IMR-90 (cell line): ENCODE measurements around the gene SHISA3. TPM values are rescaled to one million over a fixed set of nuclear protein-coding genes. Genes with fewer than 3 reads are reported as not detected.
A peak's percentile ranks its signal among the peaks of the same experiment; 100 is the strongest.

Source experiments
- ATAC-seq: fragments of 200-7000 bp; cut with Tn5 transposase; 2 replicates; pipeline ENCODE4 v1.9.1; 2020; ENCODE audit warnings: low read depth, mild to moderate bottlenecking, moderate library complexity
- BruUV-seq: library from RNA; stranded (reverse); fragments of 400-500 nt; replicated peaks from 2 replicates; lab custom pipeline; 2021; lab: Mats Ljungman, UMichigan
- CTCF ChIA-PET: fragments of 300-600 bp; formaldehyde crosslinking; extraction: SDS; loops from one replicate; lab custom pipeline; 2021; ENCODE audit warnings: antibody characterized with exemption; lab: Yijun Ruan, JAX
- POLR2A ChIA-PET: fragments of 300-600 bp; sonication (Branson Sonifier 250); formaldehyde crosslinking; loops from one replicate; lab custom pipeline; 2022; ENCODE audit warnings: antibody characterized with exemption; ENCODE audit not compliant: unreplicated experiment; lab: Charles Lee
- DNase-seq: peaks from one replicate; pipeline ENCODE4 v3.0.0; 2013
- H2AFZ ChIP-seq: replicated peaks from 2 replicates; pipeline ENCODE3; 2013; ENCODE audit warnings: low read length, mild to moderate bottlenecking; ENCODE audit not compliant: poor library complexity
- H2AK5ac ChIP-seq: 2 replicates; pipeline ENCODE4 v1.6.1; 2013; ENCODE audit warnings: low read depth, low read length, inconsistent platforms
- H2AK9ac ChIP-seq: replicated peaks from 2 replicates; pipeline ENCODE3; 2013; ENCODE audit warnings: mild to moderate bottlenecking, low read depth, low read length, moderate library complexity; ENCODE audit not compliant: poor library complexity
- H2BK120ac ChIP-seq: 2 replicates; pipeline ENCODE4 v1.6.1; 2013; ENCODE audit warnings: low read depth, low read length, inconsistent platforms
- H2BK15ac ChIP-seq: 3 replicates; pipeline ENCODE4 v1.6.1; 2013; ENCODE audit warnings: low read depth, low read length, inconsistent platforms
- H2BK20ac ChIP-seq: 2 replicates; pipeline ENCODE4 v1.6.1; 2013; ENCODE audit warnings: low read depth, mild to moderate bottlenecking, inconsistent platforms, low read length, moderate library complexity
- H2BK5ac ChIP-seq: 2 replicates; pipeline ENCODE4 v1.6.1; 2013; ENCODE audit warnings: mild to moderate bottlenecking, low read depth, low read length, inconsistent platforms; ENCODE audit not compliant: poor library complexity, severe bottlenecking
- H3K14ac ChIP-seq: replicated peaks from 2 replicates; pipeline ENCODE4 v1.6.1; 2013; ENCODE audit warnings: low read depth, low read length, inconsistent platforms
- H3K18ac ChIP-seq: 2 replicates; pipeline ENCODE4 v1.6.1; 2013; ENCODE audit warnings: low read depth, low read length, control low read depth
- H3K23ac ChIP-seq: 2 replicates; pipeline ENCODE4 v1.6.1; 2013; ENCODE audit warnings: low read depth, low read length, inconsistent platforms
- H3K27ac ChIP-seq: 2 replicates; pipeline ENCODE4 v1.5.1; 2013; ENCODE audit warnings: mild to moderate bottlenecking, control low read depth, low read length; ENCODE audit not compliant: insufficient read depth
- H3K27me3 ChIP-seq: 2 replicates; pipeline ENCODE4 v1.6.1; 2013; ENCODE audit warnings: low read length; ENCODE audit not compliant: control insufficient read depth, insufficient read depth
- H3K36me3 ChIP-seq: 2 replicates; pipeline ENCODE4 v1.6.1; 2013; ENCODE audit warnings: low read length, mixed read lengths; ENCODE audit not compliant: control insufficient read depth, insufficient read depth
- H3K4ac ChIP-seq: 2 replicates; pipeline ENCODE4 v1.6.1; 2013; ENCODE audit warnings: low read depth, low read length, inconsistent platforms
- H3K4me1 ChIP-seq: 2 replicates; pipeline ENCODE4 v1.6.1; 2013; ENCODE audit warnings: low read length, mixed read lengths; ENCODE audit not compliant: control insufficient read depth, insufficient read depth
- H3K4me2 ChIP-seq: 2 replicates; pipeline ENCODE4 v1.6.1; 2013; ENCODE audit warnings: low read depth, mild to moderate bottlenecking, control low read depth, low read length, moderate library complexity
- H3K4me3 ChIP-seq: 2 replicates; pipeline ENCODE4 v1.5.1; 2013; ENCODE audit warnings: low read depth, mild to moderate bottlenecking, control low read depth, low read length, moderate library complexity; ENCODE audit not compliant: insufficient read depth
- H3K56ac ChIP-seq: 2 replicates; pipeline ENCODE4 v1.6.1; 2013; ENCODE audit warnings: low read length, inconsistent platforms; ENCODE audit not compliant: insufficient read depth; ENCODE audit errors: extremely low read depth
- H3K79me1 ChIP-seq, 2 experiments: 2 replicates each; pipeline ENCODE4 v1.6.1; 2013; ENCODE audit warnings: low read length in 2 of 2, inconsistent platforms in 1 of 2, low read depth in 1 of 2
- H3K9ac ChIP-seq: 2 replicates; pipeline ENCODE4 v1.6.1; 2013; ENCODE audit warnings: low read depth, low read length, control low read depth
- H3K9me1 ChIP-seq: 2 replicates; pipeline ENCODE4 v1.6.1; 2013; ENCODE audit warnings: low read length, inconsistent platforms; ENCODE audit not compliant: insufficient read depth
- H3K9me3 ChIP-seq: 2 replicates; pipeline ENCODE4 v1.6.1; 2013; ENCODE audit warnings: low read length; ENCODE audit not compliant: control insufficient read depth, insufficient read depth
- H4K20me1 ChIP-seq: 2 replicates; pipeline ENCODE4 v1.6.1; 2013; ENCODE audit warnings: low read length, inconsistent platforms; ENCODE audit not compliant: insufficient read depth
- H4K5ac ChIP-seq: 2 replicates; pipeline ENCODE4 v1.6.1; 2013; ENCODE audit warnings: mild to moderate bottlenecking, low read depth, low read length, control low read depth
- H4K8ac ChIP-seq, 2 experiments: 2 replicates each; pipeline ENCODE4 v1.6.1; 2013; ENCODE audit warnings: low read depth in 2 of 2, low read length in 2 of 2, control low read depth in 1 of 2, inconsistent platforms in 1 of 2
- H4K91ac ChIP-seq: 2 replicates; pipeline ENCODE4 v1.6.1; 2013; ENCODE audit warnings: low read depth, low read length, inconsistent platforms; ENCODE audit not compliant: insufficient read depth
- BHLHE40 ChIP-seq: fragments of 150-350 bp; IDR thresholded peaks from 2 replicates; pipeline ENCODE4 v1.6.1; 2016; ENCODE audit warnings: mild to moderate bottlenecking, low read depth, low read length
- CEBPB ChIP-seq: IDR thresholded peaks from 2 replicates; pipeline ENCODE4 v1.6.1; 2012; ENCODE audit warnings: low read depth, low read length, improper control_type of control experiment
- CHD1 ChIP-seq: IDR thresholded peaks from 2 replicates; pipeline ENCODE4 v1.6.1; 2012; ENCODE audit warnings: low read depth, low read length, improper control_type of control experiment
- FOS ChIP-seq: fragments of 150-350 bp; IDR thresholded peaks from 2 replicates; pipeline ENCODE4 v1.6.1; 2016; ENCODE audit warnings: low read depth, low read length
- MAFK ChIP-seq: IDR thresholded peaks from 2 replicates; pipeline ENCODE4 v1.6.1; 2012; ENCODE audit warnings: low read depth, low read length, improper control_type of control experiment
- MAZ ChIP-seq: IDR thresholded peaks from 2 replicates; pipeline ENCODE4 v1.6.1; 2012; ENCODE audit warnings: low read depth, mild to moderate bottlenecking, low read length, improper control_type of control experiment, moderate library complexity, borderline replicate concordance
- MXI1 ChIP-seq: IDR thresholded peaks from 2 replicates; pipeline ENCODE4 v1.6.1; 2012; ENCODE audit warnings: low read depth, mild to moderate bottlenecking, low read length, moderate library complexity, borderline replicate concordance
- NFE2L2 ChIP-seq: fragments of 150-350 bp; IDR thresholded peaks from 2 replicates; pipeline ENCODE4 v1.6.1; 2016; ENCODE audit warnings: low read depth, mild to moderate bottlenecking, low read length
- POLR2A ChIP-seq: IDR thresholded peaks from 2 replicates; pipeline ENCODE4 v1.6.1; 2012; ENCODE audit warnings: mild to moderate bottlenecking, low read depth, low read length
- RAD21 ChIP-seq: IDR thresholded peaks from 2 replicates; pipeline ENCODE4 v1.6.1; 2012; ENCODE audit warnings: low read length, improper control_type of control experiment
- RCOR1 ChIP-seq: IDR thresholded peaks from 2 replicates; pipeline ENCODE4 v1.6.1; 2012; ENCODE audit warnings: mild to moderate bottlenecking, low read length, improper control_type of control experiment; ENCODE audit not compliant: insufficient replicate concordance
- RFX5 ChIP-seq: IDR thresholded peaks from 2 replicates; pipeline ENCODE4 v1.8.0; 2012; ENCODE audit warnings: low read depth, mild to moderate bottlenecking, low read length, moderate library complexity
- SMC3 ChIP-seq: fragments of 150-350 bp; IDR thresholded peaks from 2 replicates; pipeline ENCODE4 v1.6.1; 2016; ENCODE audit warnings: low read depth, mild to moderate bottlenecking, antibody characterized with exemption, low read length, moderate library complexity
- WGBS, 2 experiments: methylation state at CpG; one replicate each; pipeline versions ENCODE4 v1.1.5 to v1.1.7; 2013; ENCODE audit warnings: missing lambda C conversion rate in 2 of 2; ENCODE audit not compliant: insufficient read length in 1 of 2; ENCODE audit errors: extremely low coverage in 2 of 2; 5-methylcytosine and 5-hydroxymethylcytosine counted together
- dilution Hi-C: fragments of 300-500 bp; cut with HindIII; formaldehyde crosslinking; loops from one replicate; pipeline ENCODE4 v1.14.3; 2018; ENCODE audit warnings: low sequenced_read_pairs; ENCODE audit not compliant: unreplicated experiment
- in situ Hi-C: fragments of 300-500 bp; cut with MboI; formaldehyde crosslinking; loops from 3 replicates; pipeline ENCODE4 v1.14.3; 2019; ENCODE audit warnings: low sequenced_read_pairs, inconsistent platforms, mixed read lengths
- intact Hi-C: fragments of 100-400 bp; cut with micrococcal nuclease; formaldehyde crosslinking; loops from 2 replicates; pipeline ENCODE4 v1.10.0; 2022
- polyA plus RNA-seq, 3 experiments: library from polyadenylated mRNA; depleted of rRNA; stranded (reverse); fragments of >200 nt; gene quantifications; 2 replicates each; pipeline ENCODE4 v1.2.3, GENCODE V29; 2012; ENCODE audit warnings: low replicate concordance in 1 of 3
- total RNA-seq: library from RNA; depleted of rRNA; stranded (reverse); fragments of >200 nt; gene quantifications from 2 replicates; pipeline ENCODE4 v1.2.3, GENCODE V29; 2012
- TF ChIP-seq, protein P1 (sequence below): fragments of 150-350 bp; IDR thresholded peaks from 2 replicates; pipeline ENCODE4 v1.6.1; 2017; ENCODE audit warnings: mild to moderate bottlenecking, antibody characterized with exemption, low read length, low read depth
- TF ChIP-seq, protein P2 (sequence below): conservative IDR thresholded peaks from 2 replicates; pipeline ENCODE4 v1.5.1; 2012; ENCODE audit warnings: mild to moderate bottlenecking, low read depth, low read length, improper control_type of control experiment
- TF ChIP-seq, protein P3 (sequence below): fragments of 150-350 bp; IDR thresholded peaks from 2 replicates; pipeline ENCODE4 v1.6.1; 2016; ENCODE audit warnings: low read depth, mild to moderate bottlenecking, low read length, moderate library complexity, borderline replicate concordance

Gene SHISA3
- total and polyA plus RNA-seq, 2 of the 4 experiments (the other 2 are of a cell fraction): 0.18 to 0.77 TPM

DNA sequence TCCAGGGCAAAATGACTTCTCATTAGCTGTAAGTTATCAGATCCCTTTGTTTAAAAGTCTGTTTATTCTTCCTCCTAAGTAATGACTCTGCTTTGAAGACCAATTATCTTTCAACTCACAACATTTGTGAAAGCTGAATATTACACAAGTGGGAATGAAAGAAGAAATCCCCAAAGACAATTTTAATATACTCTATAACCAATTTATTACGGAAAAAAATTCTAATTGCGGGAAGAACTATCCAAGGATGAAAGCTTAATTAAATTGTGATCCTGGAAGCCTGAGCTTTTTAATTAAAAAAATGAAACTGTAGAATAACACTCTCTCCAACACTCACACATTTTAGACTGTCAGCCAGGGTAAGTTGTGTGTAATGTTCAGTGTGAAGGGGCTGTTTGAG is 15.6 kb upstream of the SHISA3 start:
- WGBS, 2 experiments: no CpG with 5 or more reads among the region's 2 CpGs
- no peak for DNase-seq

More for the DNA sequence above, 15.6 kb upstream of the SHISA3 start:
- H3K23ac ChIP-seq: no peak overlapping the region
- no peak overlapping the region for H3K14ac ChIP-seq
- H3K56ac ChIP-seq: no peak overlapping the region
- in situ Hi-C loops: no loop called here
- no peak overlapping the region for H2BK20ac ChIP-seq
- H4K5ac ChIP-seq: no peak overlapping the region; the same call in 1 of the 2 replicates
- H3K79me1 ChIP-seq: no peaks in the 10 kb centered on the region
- ATAC-seq: no peak
- no peak overlapping the region for H3K27ac ChIP-seq
- peak overlapping the region; percentile 47; the same call in 1 of the 2 replicates for H3K18ac ChIP-seq
- TF ChIP-seq, protein P1, sequence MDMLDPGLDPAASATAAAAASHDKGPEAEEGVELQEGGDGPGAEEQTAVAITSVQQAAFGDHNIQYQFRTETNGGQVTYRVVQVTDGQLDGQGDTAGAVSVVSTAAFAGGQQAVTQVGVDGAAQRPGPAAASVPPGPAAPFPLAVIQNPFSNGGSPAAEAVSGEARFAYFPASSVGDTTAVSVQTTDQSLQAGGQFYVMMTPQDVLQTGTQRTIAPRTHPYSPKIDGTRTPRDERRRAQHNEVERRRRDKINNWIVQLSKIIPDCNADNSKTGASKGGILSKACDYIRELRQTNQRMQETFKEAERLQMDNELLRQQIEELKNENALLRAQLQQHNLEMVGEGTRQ: no peak
- no peak for TF ChIP-seq MAZ
- TF ChIP-seq FOS: no peak
- TF ChIP-seq RAD21: no peak
- TF ChIP-seq MAFK: no peak
- TF ChIP-seq SMC3: no peak
- TF ChIP-seq NFE2L2: no peak
- TF ChIP-seq BHLHE40: no peak
- TF ChIP-seq, protein P2, sequence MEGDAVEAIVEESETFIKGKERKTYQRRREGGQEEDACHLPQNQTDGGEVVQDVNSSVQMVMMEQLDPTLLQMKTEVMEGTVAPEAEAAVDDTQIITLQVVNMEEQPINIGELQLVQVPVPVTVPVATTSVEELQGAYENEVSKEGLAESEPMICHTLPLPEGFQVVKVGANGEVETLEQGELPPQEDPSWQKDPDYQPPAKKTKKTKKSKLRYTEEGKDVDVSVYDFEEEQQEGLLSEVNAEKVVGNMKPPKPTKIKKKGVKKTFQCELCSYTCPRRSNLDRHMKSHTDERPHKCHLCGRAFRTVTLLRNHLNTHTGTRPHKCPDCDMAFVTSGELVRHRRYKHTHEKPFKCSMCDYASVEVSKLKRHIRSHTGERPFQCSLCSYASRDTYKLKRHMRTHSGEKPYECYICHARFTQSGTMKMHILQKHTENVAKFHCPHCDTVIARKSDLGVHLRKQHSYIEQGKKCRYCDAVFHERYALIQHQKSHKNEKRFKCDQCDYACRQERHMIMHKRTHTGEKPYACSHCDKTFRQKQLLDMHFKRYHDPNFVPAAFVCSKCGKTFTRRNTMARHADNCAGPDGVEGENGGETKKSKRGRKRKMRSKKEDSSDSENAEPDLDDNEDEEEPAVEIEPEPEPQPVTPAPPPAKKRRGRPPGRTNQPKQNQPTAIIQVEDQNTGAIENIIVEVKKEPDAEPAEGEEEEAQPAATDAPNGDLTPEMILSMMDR: no peak
- TF ChIP-seq, protein P3, sequence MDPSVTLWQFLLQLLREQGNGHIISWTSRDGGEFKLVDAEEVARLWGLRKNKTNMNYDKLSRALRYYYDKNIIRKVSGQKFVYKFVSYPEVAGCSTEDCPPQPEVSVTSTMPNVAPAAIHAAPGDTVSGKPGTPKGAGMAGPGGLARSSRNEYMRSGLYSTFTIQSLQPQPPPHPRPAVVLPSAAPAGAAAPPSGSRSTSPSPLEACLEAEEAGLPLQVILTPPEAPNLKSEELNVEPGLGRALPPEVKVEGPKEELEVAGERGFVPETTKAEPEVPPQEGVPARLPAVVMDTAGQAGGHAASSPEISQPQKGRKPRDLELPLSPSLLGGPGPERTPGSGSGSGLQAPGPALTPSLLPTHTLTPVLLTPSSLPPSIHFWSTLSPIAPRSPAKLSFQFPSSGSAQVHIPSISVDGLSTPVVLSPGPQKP: no peak
- TF ChIP-seq CHD1: no peak
- no peak for TF ChIP-seq CEBPB
- TF ChIP-seq RFX5: no peak
- TF ChIP-seq RCOR1: no peak
- no peak for TF ChIP-seq MXI1
- TF ChIP-seq POLR2A: no peak
- no peak overlapping the region for H2AFZ ChIP-seq
- no peak overlapping the region for H2AK5ac ChIP-seq
- H3K4ac ChIP-seq: no peak overlapping the region
- H3K4me2 ChIP-seq: no peak overlapping the region
- no TSS peak for BruUV-seq
- H3K36me3 ChIP-seq: no peaks in the 10 kb centered on the region
- no peak overlapping the region for H4K91ac ChIP-seq
- H3K27me3 ChIP-seq: no peaks in the 10 kb centered on the region
- H3K9me3 ChIP-seq: no peaks in the 10 kb centered on the region
- peaks cover 7% of the 10 kb centered on the region; the same call in 1 of the 2 replicates for H3K4me1 ChIP-seq
- dilution Hi-C loops: no loop called here
- intact Hi-C loops: no loop called here
- POLR2A ChIA-PET: no interaction called here
- H4K8ac ChIP-seq: no peak overlapping the region
- H2BK15ac ChIP-seq: no peak overlapping the region
- H3K9ac ChIP-seq: no peak overlapping the region
- no peak overlapping the region for H2BK120ac ChIP-seq
- CTCF ChIA-PET: interaction anchor here (1.0 kb wide), 1 partner anchor 138 kb away, joined by 4 read pairs; no protein-coding TSS in a partner anchor
- H2BK5ac ChIP-seq: no peak overlapping the region
- H3K9me1 ChIP-seq: no peaks in the 10 kb centered on the region
- no peaks in the 10 kb centered on the region for H4K20me1 ChIP-seq
- H2AK9ac ChIP-seq: no peak overlapping the region
- no peak overlapping the region for H3K4me3 ChIP-seq
